T-helper 2 cell (primary cell): ENCODE data around the gene PCSK2.

Source experiments
- DNase-seq, 5 experiments: peaks; one replicate each; pipeline versions ENCODE4 v3.0.0 to v3.0.0-alpha.2; 2012 to 2022

Gene PCSK2

GRCh38 chr20:17403461-17403860 is 176.6 kb downstream of the PCSK2 start:
- DNase-seq, result no peak

DNA sequence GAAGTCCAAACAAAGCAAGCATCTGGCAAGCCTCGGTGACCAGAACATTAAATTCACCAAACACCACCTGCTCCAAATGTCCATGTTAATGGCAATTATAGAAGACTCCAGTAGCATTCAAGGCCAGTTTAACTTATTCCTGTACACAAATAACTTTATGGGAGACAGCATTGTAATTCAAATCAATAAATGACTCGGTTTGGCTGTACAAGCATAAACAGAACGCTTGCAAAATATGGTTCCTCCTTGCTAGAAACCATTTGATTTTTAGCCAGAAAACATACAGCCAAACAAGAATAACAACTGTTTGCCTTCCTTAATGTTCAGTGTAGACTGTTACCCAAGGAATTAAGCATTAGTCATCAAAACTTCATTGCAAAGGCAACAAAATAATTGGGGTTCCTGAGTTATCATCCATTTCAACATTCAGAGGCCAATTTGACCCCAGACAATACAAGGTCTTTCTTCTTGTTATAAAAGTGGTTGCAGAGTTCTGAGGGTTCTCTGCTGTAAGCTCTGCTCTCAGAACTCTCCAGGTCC is 179.3 kb downstream of the PCSK2 start:
- no peak for DNase-seq

GRCh38 chr20:17407550-17407949 is 180.7 kb downstream of the PCSK2 start:
- DNase-seq, result no peak

GRCh38 chr20:17417225-17417624 is 190.4 kb downstream of the PCSK2 start:
- no peak for DNase-seq

DNA sequence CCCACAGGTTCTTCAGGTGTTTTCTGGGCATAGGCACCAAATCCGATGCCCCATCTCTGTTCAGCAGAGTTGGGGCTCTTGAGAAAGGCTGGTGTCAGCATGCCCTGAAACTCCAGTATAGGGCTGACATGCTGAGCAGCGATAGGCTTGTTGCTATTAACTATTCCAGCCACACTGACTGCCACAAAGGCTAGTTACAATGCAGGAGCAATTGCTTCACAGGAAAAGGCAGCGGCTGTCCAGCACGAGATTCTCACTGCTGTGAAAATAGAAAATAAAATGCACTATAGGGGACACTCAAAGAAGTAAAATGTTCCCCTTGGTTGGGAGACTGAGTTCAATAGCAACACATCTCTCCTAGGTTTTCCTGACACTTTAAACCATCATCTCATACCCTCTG is 191.9 kb downstream of the PCSK2 start:
- no peak for DNase-seq

DNA sequence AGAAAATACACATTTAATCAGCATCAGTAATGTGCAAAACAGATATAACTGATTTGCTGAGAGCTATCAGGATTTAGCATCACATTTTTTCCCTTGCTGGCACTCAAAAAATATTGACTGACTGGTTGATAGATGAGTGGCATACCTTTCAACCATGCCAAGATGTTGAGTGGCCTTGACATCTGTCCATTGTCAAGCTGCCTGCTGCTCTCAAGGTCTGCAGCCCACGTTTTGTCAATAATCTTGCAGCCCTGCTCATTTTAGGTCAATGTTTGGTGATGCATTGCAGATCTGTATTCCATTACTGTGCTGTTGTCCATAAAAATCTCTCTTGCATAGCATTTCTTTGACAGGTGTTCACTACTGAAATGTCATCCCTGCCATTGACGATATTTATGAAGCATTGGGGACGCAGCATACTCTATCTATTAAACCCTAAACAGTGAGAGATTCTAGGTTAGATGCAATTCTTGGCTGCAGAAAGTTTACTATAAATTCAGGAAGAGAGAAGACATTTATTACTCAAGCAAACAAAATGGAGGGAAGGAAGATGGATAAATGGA is 192.7 kb downstream of the PCSK2 start:
- no peak for DNase-seq

GRCh38 chr20:17421493-17421892 is 194.7 kb downstream of the PCSK2 start:
- DNase-seq, result no peak

DNA sequence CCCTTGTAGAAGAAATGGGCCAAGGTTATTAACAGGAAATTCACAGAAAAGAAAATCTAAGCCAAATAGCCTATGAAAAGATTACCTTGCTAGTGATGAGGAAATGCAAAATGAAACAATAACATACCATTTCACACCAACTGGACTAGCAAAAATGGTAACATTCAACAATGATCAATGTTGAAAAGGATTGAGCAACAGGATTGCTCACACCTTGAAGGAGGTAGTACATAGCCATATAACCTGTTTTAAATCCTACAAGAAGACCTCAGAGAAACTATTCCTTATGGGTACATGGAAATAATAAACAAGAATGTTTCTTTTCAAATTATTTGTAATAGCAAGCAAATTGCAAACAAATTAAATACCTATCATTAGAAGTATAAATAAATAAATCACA is 196.9 kb downstream of the PCSK2 start:
- DNase-seq, result no peak

GRCh38 chr20:17427638-17428037 is 200.8 kb downstream of the PCSK2 start:
- no peak for DNase-seq

DNA sequence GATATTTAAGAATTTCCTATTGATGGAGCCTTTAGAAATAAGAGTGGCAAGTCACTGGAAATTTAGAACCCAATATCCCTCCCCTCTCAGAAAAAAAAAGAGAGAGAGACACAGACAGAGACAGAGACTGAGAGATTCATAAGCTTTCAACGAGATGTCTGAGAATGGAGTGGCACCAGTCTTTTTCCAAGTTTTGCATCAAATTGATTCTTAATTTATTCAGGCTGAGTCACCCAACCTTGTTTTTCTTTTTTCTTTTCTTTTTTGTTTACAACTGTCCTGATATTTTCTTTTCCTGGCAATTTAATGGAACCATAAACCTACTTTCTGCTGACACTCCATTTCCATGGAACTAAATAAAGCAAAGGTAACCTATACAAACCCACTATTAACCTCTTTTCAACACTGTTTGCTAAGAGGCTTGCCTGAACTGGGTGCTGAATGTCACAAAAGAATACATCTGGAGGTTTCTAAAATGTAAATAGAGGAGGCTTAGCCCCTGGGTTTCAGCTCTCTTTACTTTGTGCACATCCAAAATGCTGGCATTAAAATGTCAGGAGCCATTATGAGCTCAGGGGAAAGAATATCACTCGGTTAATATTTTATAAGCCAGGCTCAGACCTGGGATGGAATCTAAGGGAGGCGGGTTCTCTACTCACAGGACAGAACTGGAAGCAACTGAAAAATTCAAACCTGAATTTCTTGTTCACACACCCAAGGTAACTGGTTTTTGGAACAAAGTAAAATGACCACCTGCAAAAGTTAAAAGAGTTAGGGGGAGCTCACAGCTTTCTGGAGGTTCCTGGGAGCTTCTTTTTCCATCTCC is 203.5 kb downstream of the PCSK2 start:
- no peak for DNase-seq

- DNase-seq, result peak in 3 of 5 experiments; percentile 12 to 26 (median 14)
Measured at GRCh38 chr20:17431621-17432364, 205.0 kb downstream of the PCSK2 start.

GRCh38 chr20:17436664-17437063 is 209.8 kb downstream of the PCSK2 start:
- DNase-seq, result no peak

GRCh38 chr20:17437251-17437650 is 210.4 kb downstream of the PCSK2 start:
- no peak for DNase-seq

GRCh38 chr20:17438436-17439039 is 211.7 kb downstream of the PCSK2 start:
- no peak for DNase-seq

DNA sequence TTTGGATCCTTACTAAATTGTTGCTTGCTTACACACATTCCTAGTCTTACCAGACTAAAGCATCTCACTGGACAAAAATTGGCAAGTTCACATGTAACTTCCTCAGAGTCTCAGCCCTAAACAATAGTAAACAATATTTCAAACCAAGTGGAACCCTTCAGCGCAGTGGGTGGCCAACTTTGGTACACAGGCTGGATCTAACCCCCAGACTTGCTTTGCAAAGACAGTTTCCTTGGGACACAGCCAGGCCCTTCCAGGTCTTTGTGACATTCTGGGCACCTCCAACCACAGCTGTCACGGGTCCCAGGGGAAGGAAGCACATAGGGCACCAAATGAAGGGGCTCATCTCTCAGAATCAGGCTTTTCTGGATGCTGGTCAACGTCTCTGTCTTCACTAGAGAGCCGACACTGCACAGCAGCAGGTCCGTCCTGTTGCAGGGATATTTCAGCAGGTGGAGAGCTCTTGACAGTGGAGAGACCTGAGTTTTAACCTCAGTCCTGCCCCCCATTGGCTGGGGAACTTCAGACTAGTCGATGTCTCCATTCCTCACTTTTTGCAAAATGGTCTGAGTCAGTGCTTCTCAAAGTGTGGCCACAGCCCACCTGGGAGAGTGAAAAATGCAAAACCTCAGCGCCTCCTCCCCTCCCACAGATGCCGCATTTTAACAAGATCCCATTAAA is 212.9 kb downstream of the PCSK2 start:
- no peak for DNase-seq

- DNase-seq, result no peak
Measured at GRCh38 chr20:17441745-17442144, 214.9 kb downstream of the PCSK2 start.

DNA sequence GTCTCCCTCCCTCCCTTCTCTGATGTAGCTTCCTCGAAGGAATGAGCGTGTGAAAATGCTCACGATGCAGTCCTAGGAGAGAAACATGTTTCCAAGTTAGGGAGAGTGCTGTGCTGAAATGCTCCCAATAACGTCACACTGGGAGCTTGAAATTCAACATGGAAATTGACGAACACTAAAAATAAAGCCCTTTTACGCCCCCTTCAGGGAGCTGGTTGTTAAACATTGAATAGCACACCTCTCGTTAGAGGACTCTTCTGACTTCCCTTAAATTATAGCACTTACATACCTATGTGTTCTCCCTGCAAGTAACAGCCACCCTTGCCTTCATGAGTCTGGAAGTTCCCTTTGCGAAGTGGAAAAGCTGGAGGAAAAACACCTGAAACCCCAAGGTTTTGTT is 215.7 kb downstream of the PCSK2 start:
- no peak for DNase-seq

GRCh38 chr20:17443131-17443858 is 216.5 kb downstream of the PCSK2 start:
- no peak for DNase-seq

DNA sequence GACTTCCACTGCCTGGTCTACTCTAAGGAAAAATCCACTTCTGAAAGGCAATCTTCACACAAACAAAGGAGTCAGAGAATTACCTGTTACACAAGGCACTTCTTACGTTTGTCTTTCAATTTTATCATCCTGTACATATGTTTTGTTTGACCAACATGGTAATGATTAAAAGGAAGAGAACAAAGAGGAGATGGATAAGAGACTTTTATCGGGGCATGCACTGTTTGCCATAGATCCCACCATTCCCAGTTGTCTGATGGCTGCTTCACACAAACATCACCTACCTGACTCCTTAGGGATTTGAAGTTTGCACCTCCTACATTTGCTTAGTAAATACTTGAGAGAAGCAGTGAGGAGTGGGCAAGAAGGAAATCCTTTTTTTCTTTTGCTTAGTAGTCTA is 217.3 kb downstream of the PCSK2 start:
- no peak for DNase-seq

DNA sequence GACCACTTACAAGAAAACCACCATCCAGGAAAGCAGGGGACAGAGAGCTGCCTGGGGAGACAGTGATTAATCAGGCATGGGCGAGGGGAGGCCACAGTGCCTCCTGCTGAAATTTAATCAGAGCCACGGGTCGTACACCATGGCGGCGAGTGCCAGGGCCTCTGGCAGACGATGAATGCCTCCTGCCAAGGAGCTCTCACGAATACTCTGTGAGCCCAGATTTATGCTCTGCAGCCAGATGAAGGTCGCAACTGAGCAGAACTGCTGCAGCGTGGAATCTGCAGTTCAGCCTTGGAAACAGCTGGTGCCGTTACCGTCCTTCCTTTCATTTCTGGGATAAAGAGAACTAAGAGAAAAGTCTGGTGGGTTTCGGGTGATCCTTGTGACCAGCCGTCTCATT is 218.7 kb downstream of the PCSK2 start:
- no peak for DNase-seq

GRCh38 chr20:17446171-17446570 is 219.3 kb downstream of the PCSK2 start:
- no peak for DNase-seq

DNA sequence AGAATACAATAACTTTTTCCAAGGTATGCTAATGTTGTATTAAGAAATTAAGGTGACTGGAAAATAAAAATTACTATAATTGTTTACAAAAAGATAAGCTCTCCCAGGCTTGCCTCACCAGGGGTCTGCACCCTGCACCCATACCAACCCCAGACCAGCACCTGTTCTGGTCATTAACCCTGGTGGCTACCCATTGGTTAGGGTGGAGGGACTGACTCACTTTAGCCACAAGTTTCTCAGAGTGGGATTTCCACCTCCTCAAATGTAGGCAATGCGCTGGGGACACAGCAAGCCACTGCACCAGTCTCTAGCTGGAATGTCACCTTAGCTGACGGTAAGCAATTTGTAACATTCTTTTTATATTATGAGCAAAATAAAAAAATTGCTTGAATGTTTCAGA is 221.2 kb downstream of the PCSK2 start:
- DNase-seq, result no peak
